GM23248 (cell line): ENCODE measurements around the gene IL6R.

Experiments
- EZH2 ChIP-seq: fragments of 200-600 bp; sonication (generic); IDR thresholded peaks from 2 replicates; pipeline ENCODE4 v1.6.1; 2018; ENCODE audit warnings: antibody characterized with exemption, mild to moderate bottlenecking; ENCODE audit not compliant: insufficient read depth, poor library complexity, severe bottlenecking
- EZH2phosphoT487 ChIP-seq: fragments of 200-600 bp; sonication (generic); IDR thresholded peaks from 2 replicates; pipeline ENCODE4 v1.6.1; 2018; ENCODE audit warnings: antibody characterized with exemption, moderate library complexity, mild to moderate bottlenecking, low read depth; ENCODE audit not compliant: insufficient read depth

GRCh38 chr1:154502744-154503115, 97.6 kb downstream of the IL6R start:
- TF ChIP-seq EZH2phosphoT487 (no peak), EZH2 (no peak)
